ENCODE results near the gene ZNF689.

Gene ZNF689

DNA sequence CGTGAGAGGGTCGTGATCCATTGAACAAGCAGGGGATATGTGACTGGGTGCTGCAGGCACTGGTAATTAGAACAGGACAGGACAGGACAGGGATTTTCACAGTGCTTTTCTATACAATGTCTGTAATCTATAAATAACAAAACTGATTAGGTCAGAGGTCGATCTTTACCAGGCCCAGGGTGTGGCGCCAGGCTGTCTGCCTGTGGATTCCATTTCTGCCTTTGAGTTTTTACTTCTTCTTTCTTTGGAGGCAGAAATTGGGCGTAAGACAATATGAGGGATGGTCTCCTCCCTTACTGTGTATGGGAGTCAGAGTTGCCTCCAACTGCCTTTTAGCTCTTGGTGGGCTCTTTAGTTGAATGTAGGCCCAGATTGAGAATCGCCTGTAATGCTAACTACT, 50.5 kb downstream of the ZNF689 start:
- no peak for DNase-seq

DNA sequence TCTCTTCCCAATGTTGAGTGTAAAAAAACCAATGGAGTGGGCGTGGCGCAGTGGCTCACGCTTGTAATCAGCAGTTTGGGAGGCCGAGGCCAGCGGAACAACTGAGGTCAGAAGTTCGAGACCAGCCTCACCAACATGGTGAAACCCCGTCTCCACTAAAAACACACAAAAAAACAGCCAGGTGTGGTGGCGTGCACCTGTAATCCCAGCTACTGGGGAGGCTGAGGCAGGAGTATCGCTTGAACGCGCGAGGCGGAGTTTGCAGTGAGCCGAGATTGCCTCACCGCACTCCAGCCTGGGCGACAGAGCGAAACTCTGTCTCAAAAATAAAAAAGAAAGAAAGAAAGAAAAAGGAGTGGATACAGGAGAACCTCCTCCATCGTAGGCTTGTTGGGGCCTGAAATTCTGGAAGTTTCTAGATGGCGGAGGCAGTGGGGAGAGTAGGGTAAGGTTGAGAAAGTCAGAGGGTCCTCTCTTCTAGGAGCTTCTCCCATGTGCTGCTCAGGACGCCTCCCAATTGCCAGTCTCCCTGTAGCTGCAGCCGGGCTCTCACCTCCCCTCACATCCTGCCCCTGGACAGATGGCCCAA, 51.3 kb downstream of the ZNF689 start:
- DNase-seq: no peak

DNA sequence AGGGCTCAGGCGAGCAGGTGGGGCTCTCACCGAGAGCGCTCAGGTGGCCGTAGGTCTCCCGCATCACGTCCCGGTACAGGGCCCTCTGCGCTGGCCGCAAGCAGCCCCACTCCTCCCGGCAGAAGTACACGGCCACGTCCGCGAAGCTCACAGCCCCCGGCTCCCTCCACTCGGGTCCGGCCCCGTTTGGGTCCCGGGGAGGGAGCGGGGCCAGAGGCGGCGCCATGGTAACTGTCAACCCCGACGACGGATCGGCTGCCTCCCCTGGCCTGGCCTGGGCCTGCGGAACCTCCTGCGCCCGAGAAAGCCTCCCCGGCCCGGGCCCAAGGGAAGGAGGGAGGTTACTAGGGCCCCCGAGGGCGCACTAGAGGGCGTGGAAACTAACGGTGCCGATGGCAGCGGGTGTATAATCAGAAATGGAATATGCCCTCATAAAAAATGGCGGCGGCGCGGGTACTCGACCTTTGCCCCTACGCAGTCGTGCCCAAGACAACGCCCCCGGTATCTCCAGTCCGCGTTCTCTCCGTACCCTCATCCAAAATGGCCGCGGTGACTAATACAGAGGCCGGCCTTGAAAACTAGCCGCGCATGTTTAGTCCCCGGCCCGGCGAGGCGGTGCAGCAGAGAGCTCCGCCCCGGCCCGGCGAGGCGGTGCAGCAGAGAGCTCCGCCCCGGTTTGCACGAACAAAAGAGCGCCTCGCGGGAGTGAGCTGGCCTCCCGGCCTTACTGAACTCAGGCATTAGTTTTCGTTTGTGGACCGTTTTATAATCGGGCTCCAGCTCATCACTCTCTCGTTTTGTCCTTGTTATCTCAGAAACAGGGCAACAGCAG, 52.0 kb downstream of the ZNF689 start, which contains the start of gene ZNF764:
Gene ZNF764, minus strand, starts transcription at position 418 of the 832 bp plus-strand sequence. Its CDS starts 192 bp downstream, at position 226.
- DNase-seq: peak; percentile 94

GRCh38 chr16:30557707-30557956, 52.6 kb downstream of the ZNF689 start:
- DNase-seq: no peak

DNA sequence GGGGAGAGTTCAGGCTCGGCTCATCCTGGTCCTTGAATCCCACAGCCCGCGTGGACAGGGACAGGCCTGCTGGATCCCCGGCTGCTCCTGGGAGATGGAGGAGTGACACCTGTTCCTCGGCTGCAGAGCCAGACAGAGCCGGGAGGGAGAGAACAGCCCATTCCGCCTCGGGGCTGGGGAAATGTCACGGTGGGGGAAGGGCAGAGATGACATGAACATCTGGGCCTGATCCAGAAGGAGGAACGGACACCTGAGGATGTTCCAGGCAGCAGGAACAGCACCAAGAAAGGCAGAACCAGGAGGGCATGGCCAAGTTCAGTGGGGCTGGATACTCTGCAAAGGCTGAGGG, 54.1 kb downstream of the ZNF689 start:
- DNase-seq: no peak

GRCh38 chr16:30555315-30556124, 54.7 kb downstream of the ZNF689 start:
- no peak for DNase-seq

DNA sequence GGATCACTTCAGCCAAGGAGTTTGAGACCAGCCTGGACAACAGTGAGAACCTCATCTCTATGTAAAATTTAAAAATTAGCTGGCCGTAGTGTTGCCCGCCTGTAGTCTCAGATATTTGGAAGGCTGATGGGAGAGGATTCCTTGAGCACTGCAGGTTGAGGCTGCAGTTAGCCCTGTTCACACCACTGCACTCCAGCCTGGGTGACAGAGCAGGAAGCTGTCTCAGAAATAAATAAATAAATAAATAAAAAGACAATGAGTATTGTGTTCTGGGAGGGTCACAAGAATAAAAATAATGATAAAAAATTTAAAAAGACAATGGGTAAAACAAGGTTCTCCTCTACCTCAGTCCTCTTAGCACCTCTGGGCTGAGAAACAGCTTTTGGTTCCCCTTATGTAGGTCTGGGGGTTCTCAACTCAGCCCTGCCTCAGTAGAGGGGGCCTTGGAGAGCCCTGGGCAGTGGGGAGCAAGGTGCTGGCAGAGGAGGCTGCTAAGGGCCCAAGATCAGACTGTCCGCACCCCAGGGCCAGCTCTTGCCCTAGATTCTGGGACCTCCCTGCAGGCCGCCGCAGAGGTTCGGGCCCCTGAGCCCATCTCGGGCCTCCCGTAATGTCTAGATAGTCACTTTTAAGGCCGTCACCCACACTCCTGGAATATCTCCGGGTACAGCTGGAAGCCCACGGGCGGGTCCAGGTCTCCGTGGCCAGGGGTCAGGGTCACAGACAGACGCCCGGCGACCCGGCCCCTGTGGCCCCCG, 55.5 kb downstream of the ZNF689 start:
- DNase-seq: no peak

GRCh38 chr16:30553393-30553899, 56.7 kb downstream of the ZNF689 start:
- no peak for DNase-seq

DNA sequence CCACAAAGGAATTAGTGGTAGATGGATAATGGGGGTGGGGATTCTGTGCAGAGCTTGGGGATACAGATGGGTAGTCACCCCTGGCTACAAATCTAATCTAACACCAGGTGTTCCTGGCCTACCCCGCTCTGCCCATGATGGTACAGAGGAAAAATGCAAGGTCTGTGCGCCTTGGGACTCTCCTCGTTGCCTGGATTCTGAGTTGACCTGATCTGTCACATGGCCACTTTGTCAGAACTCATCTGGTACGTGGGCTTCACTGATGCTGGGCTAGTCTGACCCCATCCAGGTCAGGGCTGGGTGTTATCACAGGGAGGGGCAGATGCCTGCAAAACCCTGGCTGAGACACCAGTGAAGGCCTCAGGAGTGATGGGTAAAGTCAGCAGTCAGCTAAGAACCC, 57.2 kb downstream of the ZNF689 start:
- DNase-seq: no peak
